OCI-LY3 (cell line): Measurements from ENCODE around the gene ARHGAP15.

ENCODE experiments used
- H2AFZ ChIP-seq: fragments of 200-600, 300-600 bp; shearing (Covaris generic); 2 replicates; pipeline ENCODE4 v1.6.0; 2014; ENCODE audit warnings: antibody characterized with exemption, low read depth, low read length
- H3K27ac ChIP-seq: fragments of 200-600, 300-600 bp; sonication (generic); 2 replicates; pipeline ENCODE4 v1.5.1; 2014; ENCODE audit warnings: mild to moderate bottlenecking, low read length, moderate library complexity, mixed read lengths
- H3K27me3 ChIP-seq: fragments of 200-600, 300-600 bp; sonication (generic); 2 replicates; pipeline ENCODE4 v1.6.1; 2014; ENCODE audit warnings: low read depth, low read length, mixed read lengths
- H3K36me3 ChIP-seq: fragments of 200-600, 300-600 bp; sonication (generic); replicated peaks from 2 replicates; pipeline ENCODE3; 2014; ENCODE audit warnings: low read depth, low read length, mixed read lengths
- H3K4me1 ChIP-seq: fragments of 300-600, 200-600 bp; sonication (generic); 2 replicates; pipeline ENCODE4 v1.6.1; 2014; ENCODE audit warnings: low read length, mixed read lengths
- H3K4me2 ChIP-seq: fragments of 200-600, 300-600 bp; sonication (generic); 2 replicates; pipeline ENCODE4 v1.6.1; 2014; ENCODE audit warnings: low read length, mixed read lengths
- H3K4me3 ChIP-seq: fragments of 300-600, 200-600 bp; sonication (generic); 2 replicates; pipeline ENCODE4 v1.5.1; 2014; ENCODE audit warnings: antibody characterized with exemption, mild to moderate bottlenecking, low read length, moderate library complexity
- H3K79me2 ChIP-seq: fragments of 300-600, 200-600 bp; shearing (Covaris generic); 2 replicates; pipeline ENCODE4 v1.6.1; 2014; ENCODE audit warnings: mild to moderate bottlenecking, low read length, mixed read lengths
- H3K9ac ChIP-seq: fragments of 300-600, 200-600 bp; shearing (Covaris generic); 2 replicates; pipeline ENCODE4 v1.6.0; 2014; ENCODE audit warnings: mild to moderate bottlenecking, low read length, moderate library complexity
- H3K9me3 ChIP-seq: fragments of 200-600, 300-600 bp; shearing (Covaris generic); 2 replicates; pipeline ENCODE4 v1.6.1; 2014; ENCODE audit warnings: low read length, mixed read lengths; ENCODE audit not compliant: insufficient read depth
- H4K20me1 ChIP-seq: fragments of 200-600, 300-600 bp; sonication (generic); 2 replicates; pipeline ENCODE4 v1.6.1; 2016; ENCODE audit warnings: low read length, mixed read lengths; ENCODE audit not compliant: insufficient read depth
- CTCF ChIP-seq: fragments of 200-600, 300-600 bp; sonication (generic); IDR thresholded peaks from 2 replicates; pipeline ENCODE4 v1.5.1; 2014; ENCODE audit warnings: antibody characterized with exemption, low read length, low read depth
- EZH2phosphoT487 ChIP-seq: fragments of 200-600 bp; shearing (Covaris generic); IDR thresholded peaks from 2 replicates; pipeline ENCODE4 v1.6.1; 2018; ENCODE audit warnings: antibody characterized with exemption, mixed run types, low read depth

ARHGAP15 gene

GRCh38 chr2:143262389-143262788 is 133.2 kb downstream of the ARHGAP15 start:
- peaks cover 13% of the 10 kb centered on the region for H3K4me1 ChIP-seq
- no peak overlapping the region; the same call in 1 of the 2 replicates for H3K27ac ChIP-seq
- no peak for TF ChIP-seq CTCF
- TF ChIP-seq EZH2phosphoT487 = no peak
- no peak overlapping the region for H3K4me2 ChIP-seq
- H3K9me3 ChIP-seq = no peaks in the 10 kb centered on the region
- H3K4me3 ChIP-seq = no peak overlapping the region
- peaks cover 3% of the 10 kb centered on the region; the same call in 1 of the 2 replicates for H4K20me1 ChIP-seq
- no peak overlapping the region for H2AFZ ChIP-seq
- no peaks in the 10 kb centered on the region for H3K27me3 ChIP-seq
- no peaks in the 10 kb centered on the region for H3K79me2 ChIP-seq
- no peak overlapping the region for H3K9ac ChIP-seq
- no peaks in the 10 kb centered on the region for H3K36me3 ChIP-seq

DNA sequence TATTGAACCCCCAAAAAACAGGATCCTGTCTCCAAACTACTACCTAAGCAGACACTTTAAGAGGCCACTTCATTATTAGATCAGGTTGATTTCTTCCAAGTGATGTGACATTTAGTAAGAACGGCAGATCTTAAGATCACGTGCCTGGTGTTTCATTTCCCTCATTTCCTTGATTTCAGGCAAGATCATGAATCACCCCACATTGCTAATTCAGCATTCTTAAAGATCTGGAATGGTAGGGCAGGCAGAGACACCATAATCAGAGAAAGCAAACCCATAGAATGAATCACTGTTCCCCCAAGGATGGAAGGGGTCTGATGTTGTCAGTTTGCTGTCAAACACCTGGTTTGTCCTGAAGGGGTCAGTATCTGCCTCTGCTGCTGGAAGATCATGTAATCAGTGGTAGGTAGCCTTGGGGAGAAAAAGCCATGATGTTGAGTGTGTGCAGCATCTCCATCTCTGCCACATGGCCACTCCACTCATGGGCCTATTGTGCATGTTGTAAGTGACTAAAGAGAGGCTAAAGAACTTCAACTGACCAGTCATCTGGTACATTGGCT is 133.9 kb downstream of the ARHGAP15 start:
- Histone ChIP-seq H3K27me3 (no peaks in the 10 kb centered on the region), H3K9ac (no peak overlapping the region), H3K79me2 (no peaks in the 10 kb centered on the region), H4K20me1 (peaks cover 3% of the 10 kb centered on the region; the same call in 1 of the 2 replicates), H3K27ac (no peak overlapping the region), H2AFZ (no peak overlapping the region), H3K4me1 (peaks cover 13% of the 10 kb centered on the region), H3K4me2 (no peak overlapping the region), H3K9me3 (no peaks in the 10 kb centered on the region), H3K4me3 (no peak overlapping the region), H3K36me3 (no peaks in the 10 kb centered on the region)
- TF ChIP-seq EZH2phosphoT487 = no peak
- peak; percentile 21 for TF ChIP-seq CTCF

- no peaks in the 10 kb centered on the region for H3K36me3 ChIP-seq
- no peak overlapping the region for H3K4me2 ChIP-seq
- no peaks in the 10 kb centered on the region for H3K79me2 ChIP-seq
Measured at GRCh38 chr2:143264851-143265250, 135.6 kb downstream of the ARHGAP15 start.

GRCh38 chr2:143279672-143280071 is 150.5 kb downstream of the ARHGAP15 start:
- Histone ChIP-seq H4K20me1 (0 out of 2 replicates have a peak, but pooled peaks cover 3% of the 10 kb centered on the region), H3K79me2 (no peaks in the 10 kb centered on the region), H3K27ac (no peak overlapping the region), H2AFZ (no peak overlapping the region), H3K4me3 (no peak overlapping the region), H3K4me1 (no peaks in the 10 kb centered on the region), H3K4me2 (no peak overlapping the region), H3K9ac (no peak overlapping the region), H3K36me3 (no peaks in the 10 kb centered on the region), H3K27me3 (no peaks in the 10 kb centered on the region), H3K9me3 (no peaks in the 10 kb centered on the region)
- no peak for TF ChIP-seq EZH2phosphoT487
- TF ChIP-seq CTCF = no peak

More at GRCh38 chr2:143264851-143265250, 135.6 kb downstream of the ARHGAP15 start:
- Histone ChIP-seq H3K4me1 (peaks cover 11% of the 10 kb centered on the region), H3K4me3 (no peak overlapping the region), H3K27ac (no peak overlapping the region), H3K9me3 (no peaks in the 10 kb centered on the region), H3K27me3 (no peaks in the 10 kb centered on the region), H3K9ac (no peak overlapping the region), H4K20me1 (no peaks in the 10 kb centered on the region), H2AFZ (no peak overlapping the region)
- no peak for TF ChIP-seq EZH2phosphoT487
- no peak for TF ChIP-seq CTCF
